CD4-positive, CD25-positive, alpha-beta regulatory T cell (primary cell): ENCODE results near the gene CENPF. TPM values are rescaled to one million over a fixed set of nuclear protein-coding genes. Genes with fewer than 3 reads are reported as not detected.

Experiments
- ATAC-seq, 2 donors: fragments of 150-1000 bp; cut with Tn5 transposase; one replicate each; pipeline ENCODE4 v1.10.0; 2021; ENCODE audit warnings: low read depth in 2 of 2, moderate number of reproducible peaks in 2 of 2, moderate library complexity in 1 of 2
- DNase-seq, 3 donors: peaks; one replicate each; pipeline versions ENCODE4 v3.0.0 to v3.0.0-alpha.2; 2012 to 2022; ENCODE audit warnings: mixed read lengths in 1 of 3
- H3K27ac ChIP-seq: one replicate; pipeline ENCODE4 v1.7.0; 2013; ENCODE audit warnings: mild to moderate bottlenecking, low read length; ENCODE audit not compliant: insufficient read depth, poor library complexity, severe bottlenecking
- H3K27me3 ChIP-seq: one replicate; pipeline ENCODE4 v1.7.0; 2013; ENCODE audit warnings: low read length; ENCODE audit not compliant: control insufficient read depth, insufficient read depth
- H3K36me3 ChIP-seq: one replicate; pipeline ENCODE4 v1.7.0; 2013; ENCODE audit warnings: mild to moderate bottlenecking, low read length, moderate library complexity; ENCODE audit not compliant: control insufficient read depth, insufficient read depth
- H3K4me1 ChIP-seq: 2 replicates; pipeline ENCODE4 v1.7.0; 2013; ENCODE audit warnings: mild to moderate bottlenecking, low read length; ENCODE audit not compliant: insufficient read depth, control insufficient read depth, poor library complexity, severe bottlenecking
- H3K4me3 ChIP-seq: one replicate; pipeline ENCODE4 v1.7.0; 2013; ENCODE audit warnings: low read depth, mild to moderate bottlenecking, low read length, moderate library complexity
- H3K9me3 ChIP-seq, 2 experiments: 1 replicate in 1 of 2; 2 replicates in 1 of 2; pipeline ENCODE4 v1.7.0; 2013; ENCODE audit warnings: low read length in 2 of 2, mild to moderate bottlenecking in 1 of 2, moderate library complexity in 1 of 2; ENCODE audit not compliant: control insufficient read depth in 2 of 2
- H3K27ac Mint-ChIP-seq, 3 donors: one replicate each; pipeline ENCODE4 v1.8.0; 2020 to 2022; ENCODE audit warnings: mild to moderate bottlenecking in 3 of 3, mixed read lengths in 3 of 3, moderate library complexity in 2 of 3
- H3K27me3 Mint-ChIP-seq: one replicate; pipeline ENCODE4 v1.8.0; 2022; ENCODE audit warnings: mild to moderate bottlenecking, mixed read lengths
- H3K36me3 Mint-ChIP-seq: one replicate; pipeline ENCODE4 v1.8.0; 2020; ENCODE audit warnings: mixed read lengths
- H3K4me1 Mint-ChIP-seq, 4 donors: one replicate each; pipeline ENCODE4 v1.8.0; 2020 to 2022; ENCODE audit warnings: mixed read lengths in 4 of 4, mild to moderate bottlenecking in 1 of 4
- H3K4me3 Mint-ChIP-seq, 4 donors: one replicate each; pipeline ENCODE4 v1.8.0; 2020 to 2022; ENCODE audit warnings: mild to moderate bottlenecking in 4 of 4, mixed read lengths in 4 of 4, moderate library complexity in 3 of 4
- H3K9me3 Mint-ChIP-seq, 7 donors: one replicate each; pipeline ENCODE4 v1.8.0; 2020 to 2022; ENCODE audit warnings: mixed read lengths in 7 of 7, mild to moderate bottlenecking in 3 of 7, moderate library complexity in 2 of 7
- polyA plus RNA-seq, 4 donors: library from polyadenylated mRNA; unstranded; fragments of 300-500 nt; fragmentation: Illumina TruSeq; gene quantifications; one replicate each; pipeline ENCODE4 v1.2.3, GENCODE V29; 2021
- total RNA-seq: library from RNA; stranded (reverse); gene quantifications from one replicate; pipeline ENCODE4 v1.2.3, GENCODE V29; 2022

CENPF gene
- total and polyA plus RNA-seq, 5 donors from 2014 or later, result 0.75 to 7.9 (median 1.2) TPM

DNA sequence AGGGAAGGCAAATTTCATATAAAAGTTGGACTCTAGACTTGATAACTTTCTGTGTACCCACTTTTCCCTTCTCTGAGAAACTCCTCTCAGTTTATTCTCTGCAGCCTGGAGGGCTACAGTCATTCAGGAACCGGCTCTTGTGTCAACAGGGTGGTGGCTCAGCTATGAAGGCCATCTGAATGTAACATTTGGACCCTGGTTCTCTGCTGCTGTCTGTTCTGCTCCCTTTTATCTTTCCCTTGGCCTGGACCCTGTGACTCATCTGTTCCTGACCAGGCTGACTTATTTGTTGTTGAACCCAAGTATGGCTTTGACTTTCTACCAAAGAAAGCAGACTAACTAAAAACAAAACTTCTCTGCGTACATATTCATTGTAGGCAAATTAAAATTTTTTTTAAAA is 75.4 kb downstream of the CENPF start:
- ATAC-seq (no peak), DNase-seq (no peak)
- Mint-ChIP-seq H3K27me3 (peaks cover 5% of the 10 kb centered on the region), H3K4me3 (no peak overlapping the region), H3K4me1 (no peaks in the 10 kb centered on the region), H3K9me3 (peaks cover 0 to 4% (median 0%) of the 10 kb centered on the region in 7 donors), H3K36me3 (no peaks in the 10 kb centered on the region), H3K27ac (no peak overlapping the region)
- Histone ChIP-seq H3K4me3 (no peak overlapping the region), H3K36me3 (no peaks in the 10 kb centered on the region), H3K27me3 (no peaks in the 10 kb centered on the region), H3K27ac (no peak overlapping the region), H3K9me3 (no peaks in the 10 kb centered on the region), H3K4me1 (no peaks in the 10 kb centered on the region)

DNA sequence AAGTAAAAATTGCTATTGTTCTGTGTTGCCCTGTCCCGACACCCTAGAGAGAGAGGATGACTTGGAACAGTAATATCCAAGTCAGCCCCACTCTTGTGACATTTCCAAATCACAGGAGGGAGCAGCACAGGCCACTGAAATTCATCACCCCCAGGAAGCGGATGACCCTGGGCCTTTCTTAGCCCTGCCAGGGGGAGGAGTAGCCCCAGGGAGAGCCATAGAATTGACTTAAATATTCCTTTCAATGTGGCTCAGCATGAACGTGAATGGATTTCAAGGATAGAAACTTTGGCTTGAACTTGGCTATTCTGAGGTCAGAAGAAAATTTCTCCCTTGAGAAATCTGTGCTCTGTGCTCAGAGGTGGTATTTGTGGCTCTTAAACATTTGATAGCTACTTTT is 80.6 kb downstream of the CENPF start:
- H3K4me1 Mint-ChIP-seq, result no peaks in the 10 kb centered on the region
- Histone ChIP-seq H3K27me3 (no peaks in the 10 kb centered on the region), H3K4me3 (no peak overlapping the region), H3K4me1 (no peaks in the 10 kb centered on the region), H3K36me3 (no peaks in the 10 kb centered on the region), H3K27ac (no peak overlapping the region), H3K9me3 (no peaks in the 10 kb centered on the region)
- DNase-seq (no peak), ATAC-seq (no peak)
- peaks cover 16% of the 10 kb centered on the region for H3K27me3 Mint-ChIP-seq
- no peak overlapping the region for H3K4me3 Mint-ChIP-seq
- no peak overlapping the region for H3K27ac Mint-ChIP-seq
- H3K9me3 Mint-ChIP-seq, result peaks cover 0 to 4% (median 0%) of the 10 kb centered on the region in 7 donors
- no peaks in the 10 kb centered on the region for H3K36me3 Mint-ChIP-seq

- H3K4me3 ChIP-seq, result no peak overlapping the region
- ATAC-seq (no peak), DNase-seq (no peak)
- Mint-ChIP-seq H3K4me3 (no peak overlapping the region), H3K27me3 (peaks cover 18% of the 10 kb centered on the region), H3K27ac (no peak overlapping the region), H3K4me1 (no peaks in the 10 kb centered on the region), H3K9me3 (peaks cover 0 to 2% (median 0%) of the 10 kb centered on the region in 7 donors), H3K36me3 (no peaks in the 10 kb centered on the region)
- no peaks in the 10 kb centered on the region for H3K9me3 ChIP-seq
- H3K27ac ChIP-seq, result no peak overlapping the region
- no peaks in the 10 kb centered on the region for H3K4me1 ChIP-seq
- H3K27me3 ChIP-seq, result no peaks in the 10 kb centered on the region
- H3K36me3 ChIP-seq, result no peaks in the 10 kb centered on the region
These were observed 82.9 kb downstream of the CENPF start for GRCh38 chr1:214685906-214686305.

DNA sequence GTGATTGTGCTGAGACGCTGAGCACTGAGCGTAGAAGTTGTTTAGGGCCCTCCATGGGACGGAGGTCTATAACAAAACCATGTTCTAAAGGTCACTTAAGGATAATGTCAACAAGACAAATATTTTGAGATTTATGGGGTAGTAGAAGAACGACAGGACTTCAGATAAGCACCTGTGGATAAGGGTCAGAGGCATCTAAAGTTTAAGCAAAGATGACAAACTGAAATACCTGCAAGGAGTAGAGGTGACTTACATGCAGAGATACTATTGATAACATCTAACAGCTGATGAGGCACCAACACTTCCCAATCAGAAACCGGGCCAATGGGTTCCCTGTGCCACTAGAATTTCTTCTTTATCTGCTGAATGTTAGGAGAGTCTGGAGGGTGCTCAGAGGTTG is 83.5 kb downstream of the CENPF start:
- Histone ChIP-seq H3K36me3 (no peaks in the 10 kb centered on the region), H3K27ac (no peak overlapping the region), H3K9me3 (no peaks in the 10 kb centered on the region), H3K27me3 (no peaks in the 10 kb centered on the region), H3K4me3 (no peak overlapping the region), H3K4me1 (no peaks in the 10 kb centered on the region)
- no peaks in the 10 kb centered on the region for H3K36me3 Mint-ChIP-seq
- DNase-seq (no peak), ATAC-seq (no peak)
- no peak overlapping the region for H3K4me3 Mint-ChIP-seq
- no peak overlapping the region for H3K27ac Mint-ChIP-seq
- peaks cover 0 to 2% (median 0%) of the 10 kb centered on the region in 7 donors for H3K9me3 Mint-ChIP-seq
- peaks cover 18% of the 10 kb centered on the region for H3K27me3 Mint-ChIP-seq
- H3K4me1 Mint-ChIP-seq, result no peaks in the 10 kb centered on the region

- Mint-ChIP-seq H3K27me3 (peaks cover 17% of the 10 kb centered on the region), H3K4me1 (no peaks in the 10 kb centered on the region), H3K9me3 (peaks cover 0 to 2% (median 0%) of the 10 kb centered on the region in 7 donors), H3K36me3 (no peaks in the 10 kb centered on the region), H3K27ac (no peak overlapping the region), H3K4me3 (no peak overlapping the region)
- H3K4me3 ChIP-seq, result no peak overlapping the region
- no peaks in the 10 kb centered on the region for H3K4me1 ChIP-seq
- no peak for DNase-seq
- H3K27me3 ChIP-seq, result no peaks in the 10 kb centered on the region
- H3K9me3 ChIP-seq, result no peaks in the 10 kb centered on the region
- H3K36me3 ChIP-seq, result no peaks in the 10 kb centered on the region
- H3K27ac ChIP-seq, result no peak overlapping the region
- no peak for ATAC-seq
These were observed 85.9 kb downstream of the CENPF start for GRCh38 chr1:214688891-214689290.

- Mint-ChIP-seq H3K4me3 (no peak overlapping the region), H3K27ac (no peak overlapping the region), H3K27me3 (peaks cover 4% of the 10 kb centered on the region), H3K9me3 (peaks cover 0 to 2% (median 0%) of the 10 kb centered on the region in 7 donors), H3K4me1 (no peaks in the 10 kb centered on the region), H3K36me3 (no peaks in the 10 kb centered on the region)
- Histone ChIP-seq H3K4me1 (no peaks in the 10 kb centered on the region), H3K27me3 (no peaks in the 10 kb centered on the region), H3K9me3 (no peaks in the 10 kb centered on the region), H3K27ac (no peak overlapping the region), H3K4me3 (no peak overlapping the region), H3K36me3 (no peaks in the 10 kb centered on the region)
- no peak for ATAC-seq
- no peak for DNase-seq
These were observed 91.8 kb downstream of the CENPF start for GRCh38 chr1:214694769-214695168.

- Mint-ChIP-seq H3K36me3 (no peaks in the 10 kb centered on the region), H3K4me1 (no peaks in the 10 kb centered on the region), H3K9me3 (peaks cover 0 to 5% (median 3%) of the 10 kb centered on the region in 7 donors), H3K4me3 (no peak overlapping the region), H3K27ac (no peak overlapping the region), H3K27me3 (no peaks in the 10 kb centered on the region)
- ATAC-seq (no peak), DNase-seq (no peak)
- Histone ChIP-seq H3K27me3 (no peaks in the 10 kb centered on the region), H3K9me3 (no peaks in the 10 kb centered on the region), H3K36me3 (no peaks in the 10 kb centered on the region), H3K27ac (no peak overlapping the region), H3K4me3 (no peak overlapping the region), H3K4me1 (no peaks in the 10 kb centered on the region)
These were observed 95.6 kb downstream of the CENPF start for GRCh38 chr1:214698559-214698958.

DNA sequence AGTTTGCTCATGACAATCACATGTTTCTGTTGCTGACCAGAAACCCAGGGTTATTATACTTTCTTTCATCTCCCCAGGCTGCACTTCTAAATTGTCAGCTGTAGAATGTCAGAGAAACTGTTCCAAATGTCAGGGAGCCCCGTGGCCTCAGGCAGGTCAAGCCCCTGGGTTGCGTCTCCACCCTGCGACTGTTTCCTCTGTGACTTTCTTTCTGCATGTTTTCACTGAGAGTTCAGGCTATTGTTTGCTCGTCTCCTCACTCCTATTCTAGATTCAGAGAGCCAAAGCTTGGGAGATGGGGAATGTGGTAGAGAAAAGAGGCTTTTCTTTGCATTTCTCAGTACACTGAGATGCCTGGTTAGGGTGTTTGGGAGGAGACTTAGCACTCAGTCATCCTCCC is 97.4 kb downstream of the CENPF start:
- no peaks in the 10 kb centered on the region for H3K36me3 Mint-ChIP-seq
- H3K4me1 Mint-ChIP-seq, result no peaks in the 10 kb centered on the region
- Histone ChIP-seq H3K4me3 (no peak overlapping the region), H3K36me3 (no peaks in the 10 kb centered on the region), H3K9me3 (no peaks in the 10 kb centered on the region), H3K27me3 (no peaks in the 10 kb centered on the region), H3K4me1 (no peaks in the 10 kb centered on the region), H3K27ac (no peak overlapping the region)
- DNase-seq, result no peak
- no peak overlapping the region for H3K4me3 Mint-ChIP-seq
- no peak overlapping the region for H3K27ac Mint-ChIP-seq
- no peak for ATAC-seq
- H3K9me3 Mint-ChIP-seq, result peaks cover 0 to 20% (median 8%) of the 10 kb centered on the region in 7 donors
- no peaks in the 10 kb centered on the region for H3K27me3 Mint-ChIP-seq
